OCI-LY7 (cell line): Measurements from ENCODE around the gene ZNF182.

Experiments used
- CTCF ChIP-seq: fragments of 200-600 bp; sonication (generic); conservative IDR thresholded peaks from 2 replicates; pipeline ENCODE4 v1.5.1; 2014; ENCODE audit warnings: mild to moderate bottlenecking, antibody characterized with exemption, low read length, moderate library complexity, mixed read lengths
- EZH2phosphoT487 ChIP-seq: fragments of 200-600 bp; sonication (generic); IDR thresholded peaks from 2 replicates; pipeline ENCODE4 v1.6.1; 2018; ENCODE audit warnings: low read depth, borderline replicate concordance, mild to moderate bottlenecking, mixed run types, antibody characterized with exemption, low read length, moderate library complexity, mixed read lengths

- no peak for TF ChIP-seq CTCF
- no peak for TF ChIP-seq EZH2phosphoT487
Observed at GRCh38 chrX:48003758-48004457, at the start of gene ZNF182.
